ENCODE results near the gene RSPO1. TPM values are rescaled to one million over a fixed set of nuclear protein-coding genes. Genes with fewer than 3 reads are reported as not detected.
A peak's percentile ranks its signal among the peaks of the same experiment; 100 is the strongest.

The RSPO1 gene
- total and polyA plus RNA-seq, 2 of the 13 experiments (the other 11 are each of a cell fraction or from before 2014, with no cell fraction given): not detected

DNA sequence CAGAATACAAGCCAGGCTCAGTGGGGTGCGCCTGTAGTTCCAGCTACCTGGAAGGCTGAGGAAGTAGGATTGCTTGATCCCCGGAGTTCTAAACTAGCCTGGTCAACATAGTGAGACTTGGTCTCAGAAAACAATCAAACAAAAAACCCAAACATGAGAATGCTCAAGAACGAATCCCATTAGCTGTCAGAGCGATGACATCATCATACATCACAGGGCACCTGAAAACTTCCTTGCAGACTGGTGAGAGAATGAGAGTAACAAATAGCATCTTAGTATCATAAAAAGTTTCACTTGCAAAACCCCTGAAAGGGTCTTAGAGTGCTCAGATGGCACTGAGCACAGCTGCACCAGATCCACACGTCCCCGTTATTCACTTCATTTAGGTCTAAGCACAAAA is 36.6 kb upstream of the RSPO1 start:
- DNase-seq (ENCODE audit: low spot score): no peak
- Histone ChIP-seq H3K27ac (ENCODE audit: extremely low read length, insufficient read depth, low read length) (no peak overlapping the region), H3K27me3 (ENCODE audit: control insufficient read depth in 1 of 2, insufficient read depth in 2 of 2, low read length in 2 of 2) (peaks cover 3 to 65% of the 10 kb centered on the region in 2 experiments; a peak in 3 of 5 replicates), H3K4me1 (ENCODE audit: insufficient read depth, low read length) (peaks cover 8% of the 10 kb centered on the region), H3K36me3 (replicated peaks in 1 of 2; ENCODE audit: control insufficient read depth in 1 of 2, insufficient read depth in 2 of 2, low read length in 2 of 2) (no peaks in the 10 kb centered on the region), H3K9ac (ENCODE audit: insufficient read depth, low read depth, low read length) (no peak overlapping the region), H3K4me2 (ENCODE audit: low read depth, low read length) (no peak overlapping the region), H4K20me1 (ENCODE audit: insufficient read depth, low read length) (no peaks in the 10 kb centered on the region), H3K79me2 (ENCODE audit: insufficient read depth, low read length) (no peaks in the 10 kb centered on the region), H3K9me3 (ENCODE audit: low read length) (no peaks in the 10 kb centered on the region), H3K4me3 (replicated peaks in 1 of 3; ENCODE audit: insufficient read depth in 1 of 3, low read depth in 2 of 3, low read length in 3 of 3) (no peak overlapping the region), H2AFZ (ENCODE audit: low read length) (no peak overlapping the region)
- ChIA-PET POLR2A (no interaction called here), CTCF (ENCODE audit: low intra/inter-chr PET ratio, low total read pairs) (no interaction called here)
- TF ChIP-seq, protein P1, sequence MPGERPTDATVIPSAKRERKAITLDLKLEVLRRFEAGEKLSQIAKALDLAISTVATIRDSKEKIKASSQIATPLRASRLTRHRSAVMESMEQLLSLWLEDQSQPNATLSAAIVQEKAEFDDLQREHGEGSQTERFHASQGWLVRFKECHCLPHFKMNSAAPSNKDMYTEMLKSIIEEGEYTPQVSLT (CRISPR knock-in tag; IDR thresholded peaks at IDR 0.05; ENCODE audit: borderline replicate concordance, low read depth): no peak
- TF ChIP-seq ZNF570 (CRISPR knock-in tag; IDR thresholded peaks at IDR 0.05; ENCODE audit: borderline replicate concordance): no peak
- TF ChIP-seq FOXK2 (IDR thresholded peaks at IDR 0.05): no peak
- no peak for TF ChIP-seq TMF1 (CRISPR knock-in tag; IDR thresholded peaks at IDR 0.05; ENCODE audit: low read depth)
- TF ChIP-seq HES4 (CRISPR knock-in tag; IDR thresholded peaks at IDR 0.05; ENCODE audit: borderline replicate concordance): no peak
- TF ChIP-seq, protein P2, sequence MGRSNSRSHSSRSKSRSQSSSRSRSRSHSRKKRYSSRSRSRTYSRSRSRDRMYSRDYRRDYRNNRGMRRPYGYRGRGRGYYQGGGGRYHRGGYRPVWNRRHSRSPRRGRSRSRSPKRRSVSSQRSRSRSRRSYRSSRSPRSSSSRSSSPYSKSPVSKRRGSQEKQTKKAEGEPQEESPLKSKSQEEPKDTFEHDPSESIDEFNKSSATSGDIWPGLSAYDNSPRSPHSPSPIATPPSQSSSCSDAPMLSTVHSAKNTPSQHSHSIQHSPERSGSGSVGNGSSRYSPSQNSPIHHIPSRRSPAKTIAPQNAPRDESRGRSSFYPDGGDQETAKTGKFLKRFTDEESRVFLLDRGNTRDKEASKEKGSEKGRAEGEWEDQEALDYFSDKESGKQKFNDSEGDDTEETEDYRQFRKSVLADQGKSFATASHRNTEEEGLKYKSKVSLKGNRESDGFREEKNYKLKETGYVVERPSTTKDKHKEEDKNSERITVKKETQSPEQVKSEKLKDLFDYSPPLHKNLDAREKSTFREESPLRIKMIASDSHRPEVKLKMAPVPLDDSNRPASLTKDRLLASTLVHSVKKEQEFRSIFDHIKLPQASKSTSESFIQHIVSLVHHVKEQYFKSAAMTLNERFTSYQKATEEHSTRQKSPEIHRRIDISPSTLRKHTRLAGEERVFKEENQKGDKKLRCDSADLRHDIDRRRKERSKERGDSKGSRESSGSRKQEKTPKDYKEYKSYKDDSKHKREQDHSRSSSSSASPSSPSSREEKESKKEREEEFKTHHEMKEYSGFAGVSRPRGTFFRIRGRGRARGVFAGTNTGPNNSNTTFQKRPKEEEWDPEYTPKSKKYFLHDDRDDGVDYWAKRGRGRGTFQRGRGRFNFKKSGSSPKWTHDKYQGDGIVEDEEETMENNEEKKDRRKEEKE (IDR thresholded peaks at IDR 0.05): no peak
- peak; percentile 96 for TF ChIP-seq ATF7 (IDR thresholded peaks at IDR 0.05)
- no peak for TF ChIP-seq ATF7 (CRISPR knock-in tag; IDR thresholded peaks at IDR 0.05)
- TF ChIP-seq FOXK1 (CRISPR knock-in tag; IDR thresholded peaks at IDR 0.05; ENCODE audit: borderline replicate concordance, low read depth): no peak
- no peak for TF ChIP-seq JARID2 (CRISPR knock-in tag; IDR thresholded peaks at IDR 0.05; ENCODE audit: insufficient replicate concordance)
- no peak for TF ChIP-seq ZKSCAN5 (CRISPR knock-in tag; IDR thresholded peaks at IDR 0.05)
- no peak for TF ChIP-seq MIER2 (CRISPR knock-in tag; IDR thresholded peaks at IDR 0.05)
- no peak for TF ChIP-seq KAT7 (CRISPR knock-in tag; IDR thresholded peaks at IDR 0.05; ENCODE audit: borderline replicate concordance)
- TF ChIP-seq, protein P3, sequence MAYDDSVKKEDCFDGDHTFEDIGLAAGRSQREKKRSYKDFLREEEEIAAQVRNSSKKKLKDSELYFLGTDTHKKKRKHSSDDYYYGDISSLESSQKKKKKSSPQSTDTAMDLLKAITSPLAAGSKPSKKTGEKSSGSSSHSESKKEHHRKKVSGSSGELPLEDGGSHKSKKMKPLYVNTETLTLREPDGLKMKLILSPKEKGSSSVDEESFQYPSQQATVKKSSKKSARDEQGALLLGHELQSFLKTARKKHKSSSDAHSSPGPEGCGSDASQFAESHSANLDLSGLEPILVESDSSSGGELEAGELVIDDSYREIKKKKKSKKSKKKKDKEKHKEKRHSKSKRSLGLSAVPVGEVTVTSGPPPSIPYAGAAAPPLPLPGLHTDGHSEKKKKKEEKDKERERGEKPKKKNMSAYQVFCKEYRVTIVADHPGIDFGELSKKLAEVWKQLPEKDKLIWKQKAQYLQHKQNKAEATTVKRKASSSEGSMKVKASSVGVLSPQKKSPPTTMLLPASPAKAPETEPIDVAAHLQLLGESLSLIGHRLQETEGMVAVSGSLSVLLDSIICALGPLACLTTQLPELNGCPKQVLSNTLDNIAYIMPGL (CRISPR knock-in tag; IDR thresholded peaks at IDR 0.05; ENCODE audit: borderline replicate concordance in 1 of 2, low read depth in 1 of 2): no peak
- no peak for TF ChIP-seq TBX3 (IDR thresholded peaks at IDR 0.05; ENCODE audit: borderline replicate concordance)
- no peak for TF ChIP-seq DPF2 (CRISPR knock-in tag; IDR thresholded peaks at IDR 0.05; ENCODE audit: borderline replicate concordance, low read depth)
- peak; percentile 66; the same call in 1 of the 2 replicates for TF ChIP-seq CREB1 (IDR thresholded peaks at IDR 0.05)
- TF ChIP-seq CREB1 (CRISPR knock-in tag; IDR thresholded peaks at IDR 0.05): no peak
- no peak for TF ChIP-seq BCL6 (CRISPR knock-in tag; IDR thresholded peaks at IDR 0.05)
- TF ChIP-seq TAF1 (CRISPR knock-in tag; IDR thresholded peaks at IDR 0.05): no peak
- 6% methylated on average over 6 of the region's 6 CpGs for WGBS (ENCODE audit: low lambda C conversion rate)
- ATAC-seq: no peak
- BruUV-seq (replicated peaks): no TSS peak
- in situ Hi-C loops (cut with HindIII; ENCODE audit: extremely low pct_ligation_motif_present, low pct_unique_long_range_greater_than_20kb): no loop called here
- no peak for FAIRE-seq
- intact Hi-C loops (cut with micrococcal nuclease; ENCODE audit: unreplicated experiment): no loop called here
